ENCODE measurements around the gene RHOU. TPM values are rescaled to one million over a fixed set of nuclear protein-coding genes. Genes with fewer than 3 reads are reported as not detected.

The RHOU gene
- total and polyA plus RNA-seq, 10 of the 15 experiments (the other 5 are each of a cell fraction or from before 2014, with no cell fraction given), result not detected

DNA sequence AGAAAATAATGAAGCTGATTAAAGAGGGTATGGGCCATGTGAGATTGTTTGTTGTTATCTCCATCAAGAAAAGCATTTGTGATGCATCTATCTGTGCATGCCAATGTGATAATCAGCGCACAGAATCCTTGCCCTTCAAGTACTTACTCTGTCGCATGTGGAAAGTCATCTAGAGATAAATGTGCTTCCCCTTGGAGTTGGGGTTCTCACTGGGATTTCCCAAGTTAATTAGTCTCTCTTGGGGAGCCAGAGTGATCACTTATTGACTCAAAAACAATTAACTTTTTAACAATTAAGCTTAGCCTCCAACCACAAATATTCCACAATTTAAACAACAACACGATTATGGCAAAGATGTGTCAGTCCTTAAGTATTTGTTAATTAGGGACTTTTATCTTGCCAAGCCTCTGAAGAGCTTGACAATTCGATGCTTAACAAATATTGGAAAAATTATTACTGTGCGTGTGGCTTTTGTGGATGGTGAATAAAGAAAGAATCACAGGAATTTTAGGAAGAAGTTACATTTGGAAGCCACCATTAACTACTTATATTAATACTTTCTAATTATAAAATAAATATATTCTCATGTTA is 17.5 kb downstream of the RHOU start (continued):
- TF ChIP-seq BCL11A (IDR thresholded peaks at IDR 0.05; ENCODE audit: low read depth, low read length) (peak; percentile 81), CBFB (IDR thresholded peaks at IDR 0.05; ENCODE audit: low read depth) (no peak), HDAC2 (IDR thresholded peaks at IDR 0.05) (no peak), CEBPZ (IDR thresholded peaks at IDR 0.05; ENCODE audit: low read depth, low read length) (no peak), BHLHE40 (IDR thresholded peaks at IDR 0.05; ENCODE audit: borderline replicate concordance in 1 of 2, low read depth in 2 of 2, low read length in 1 of 2) (0 out of 4 replicates have a peak, but pooled peaks of 1 of the 2 experiments have one; percentile 7)

- Histone ChIP-seq H3K79me2 (ENCODE audit: control insufficient read depth, insufficient read depth, low read length) (no peaks in the 10 kb centered on the region), H3K4me1 (ENCODE audit: control insufficient read depth, insufficient read depth, low read length) (no peaks in the 10 kb centered on the region), H2AFZ (ENCODE audit: control insufficient read depth, low read depth, low read length) (no peak overlapping the region), H3K27me3 (replicated peaks in 1 of 2; ENCODE audit: control insufficient read depth in 2 of 2, insufficient read depth in 2 of 2, low read length in 1 of 2) (peaks cover 0 to 3% of the 10 kb centered on the region in 2 experiments; a peak in 1 of 4 replicates), H3K4me2 (ENCODE audit: control insufficient read depth, insufficient read depth) (no peak overlapping the region), H3K4me3 (no peak overlapping the region), H4K20me1 (ENCODE audit: control insufficient read depth, insufficient read depth) (no peaks in the 10 kb centered on the region), H3K9ac (ENCODE audit: control insufficient read depth, insufficient read depth, low read length) (no peak overlapping the region), H3K27ac (ENCODE audit: control insufficient read depth, insufficient read depth) (no peak overlapping the region), H3K9me3 (replicated peaks; ENCODE audit: control insufficient read depth, insufficient read depth, low read length) (no peaks in the 10 kb centered on the region), H3K36me3 (ENCODE audit: control insufficient read depth in 2 of 2, insufficient read depth in 2 of 2, low read length in 1 of 2) (no peaks in the 10 kb centered on the region)
- SMC1A ChIA-PET (ENCODE audit: uncharacterized antibody, unreplicated experiment), result interaction anchor here (0.7 to 0.8 kb wide), 2 partner anchors 177 to 1473 kb away, joined by 3 read pairs; no protein-coding TSS in a partner anchor
- no TSS peak for BruUV-seq (replicated peaks)
- RAD21 ChIA-PET (ENCODE audit: unreplicated experiment), result no interaction called here
- CTCF ChIA-PET, result no interaction called here
- WGBS (ENCODE audit: insufficient coverage, insufficient replicate concordance, low lambda C conversion rate, missing lambda C conversion rate), result 7% methylated on average over 1 of the region's 1 CpG
- no peak for FAIRE-seq
- intact Hi-C loops (cut with micrococcal nuclease; ENCODE audit: unreplicated experiment), result no loop called here
- no peak for ATAC-seq
- no peak for DNase-seq (ENCODE audit: low read depth, low spot score)
- POLR2A ChIA-PET, result no interaction called here
- in situ Hi-C loops (cut with MboI), result no loop called here
- TF ChIP-seq EP300 (IDR thresholded peaks at IDR 0.05; ENCODE audit: borderline replicate concordance in 1 of 2, control insufficient read depth in 1 of 2, low read depth in 2 of 2, low read length in 2 of 2), result no peak
- TF ChIP-seq ZNF217 (IDR thresholded peaks at IDR 0.05), result no peak
- no peak for TF ChIP-seq NFYB (IDR thresholded peaks at IDR 0.05; ENCODE audit: insufficient read depth, low read depth, low read length)
- no peak for TF ChIP-seq NFIC (IDR thresholded peaks at IDR 0.05; ENCODE audit: low read depth, low read length)
- TF ChIP-seq CUX1 (IDR thresholded peaks at IDR 0.05; ENCODE audit: insufficient replicate concordance, low read depth, low read length), result no peak
- TF ChIP-seq, protein P1, sequence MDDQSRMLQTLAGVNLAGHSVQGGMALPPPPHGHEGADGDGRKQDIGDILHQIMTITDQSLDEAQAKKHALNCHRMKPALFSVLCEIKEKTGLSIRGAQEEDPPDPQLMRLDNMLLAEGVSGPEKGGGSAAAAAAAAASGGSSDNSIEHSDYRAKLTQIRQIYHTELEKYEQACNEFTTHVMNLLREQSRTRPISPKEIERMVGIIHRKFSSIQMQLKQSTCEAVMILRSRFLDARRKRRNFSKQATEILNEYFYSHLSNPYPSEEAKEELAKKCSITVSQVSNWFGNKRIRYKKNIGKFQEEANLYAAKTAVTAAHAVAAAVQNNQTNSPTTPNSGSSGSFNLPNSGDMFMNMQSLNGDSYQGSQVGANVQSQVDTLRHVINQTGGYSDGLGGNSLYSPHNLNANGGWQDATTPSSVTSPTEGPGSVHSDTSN (IDR thresholded peaks at IDR 0.05; ENCODE audit: insufficient replicate concordance, low read depth, low read length), result no peak
Measured at GRCh38 chr1:228753287-228753686, 18.0 kb downstream of the RHOU start.

Measured in GM12878 (cell line).